SK-N-SH treated with all-trans-retinoic acid at 6 μM for 48 hours (cell line): ENCODE results near the gene SCRT2.

Experiments used
- CSDC2 ChIP-seq: fragments of 250-450 bp; sonication (Bioruptor Pico); IDR thresholded peaks from 2 replicates; pipeline ENCODE4 v1.5.0; 2020; ENCODE audit warnings: mild to moderate bottlenecking, moderate library complexity
- ISL1 ChIP-seq: fragments of 250-450 bp; sonication (Bioruptor Pico); IDR thresholded peaks from 2 replicates; pipeline ENCODE4 v2.1.2; 2022; ENCODE audit warnings: mild to moderate bottlenecking, moderate library complexity
- ZFP3 ChIP-seq: fragments of 250-450 bp; sonication (Bioruptor Pico); IDR thresholded peaks from 2 replicates; pipeline ENCODE4 v1.5.0; 2020; ENCODE audit warnings: mild to moderate bottlenecking, moderate library complexity

DNA sequence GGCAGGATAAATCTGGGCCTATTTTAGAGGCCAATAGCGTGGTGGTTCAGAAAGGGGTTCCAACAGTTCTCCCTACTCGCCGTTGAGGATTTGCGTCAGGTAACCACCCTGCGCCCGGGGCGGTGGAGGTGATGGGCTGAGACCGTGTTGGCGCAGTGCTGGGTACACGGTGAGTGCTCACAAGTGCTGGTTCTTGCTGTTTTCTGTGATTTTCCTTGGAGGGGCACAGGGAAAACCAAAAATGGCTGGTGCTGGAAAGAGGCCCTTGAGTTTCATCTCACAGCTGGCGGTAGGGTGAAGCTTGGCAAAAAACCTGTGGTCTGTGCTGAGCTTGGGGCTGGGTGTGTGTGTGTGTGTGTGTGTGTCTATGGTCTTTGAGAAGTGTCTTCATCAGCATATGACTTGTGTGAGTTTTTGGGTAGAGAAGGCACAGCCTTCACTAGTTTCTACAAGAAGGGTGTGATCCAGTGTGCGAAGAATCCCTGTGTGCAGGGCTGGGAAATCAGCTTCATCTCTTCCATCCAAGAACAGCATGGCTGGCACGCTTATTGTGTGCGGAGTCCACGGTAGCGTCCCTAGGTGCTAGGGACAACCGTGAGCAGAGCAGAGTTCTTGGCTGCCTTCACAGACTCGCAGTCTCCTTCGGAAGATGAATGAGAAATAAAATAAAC lies 35.3 kb upstream of the SCRT2 start:
- no peak for TF ChIP-seq ISL1 (CRISPR knock-in tag)
- TF ChIP-seq CSDC2: no peak
- no peak for TF ChIP-seq ZFP3
